ENCODE measurements around the gene LARP4.
A peak's percentile ranks its signal among the peaks of the same experiment; 100 is the strongest.

The LARP4 gene

GRCh38 chr12:50400638-50401499 lies at the start of gene LARP4 (continued):
- no peak for TF ChIP-seq PRDM2 (tag by site-specific recombination; IDR thresholded peaks at IDR 0.05; ENCODE audit: borderline replicate concordance)
- no peak for TF ChIP-seq ZNF473 (tag by site-specific recombination; IDR thresholded peaks at IDR 0.05)
- no peak for TF ChIP-seq ZNF16 (tag by site-specific recombination; IDR thresholded peaks at IDR 0.05; ENCODE audit: low read depth)
- TF ChIP-seq GLIS2 (tag by site-specific recombination; IDR thresholded peaks at IDR 0.05): peak; percentile 99
- TF ChIP-seq SP2 (tag by site-specific recombination; IDR thresholded peaks at IDR 0.05): peak; percentile 90
- peak; percentile 58; the same call in 1 of the 2 replicates for TF ChIP-seq OVOL3 (tag by site-specific recombination; IDR thresholded peaks at IDR 0.05)
- TF ChIP-seq ZNF580 (tag by site-specific recombination; IDR thresholded peaks at IDR 0.05): peak; percentile 43; the same call in 1 of the 2 replicates
- TF ChIP-seq ZNF121 (tag by site-specific recombination; IDR thresholded peaks at IDR 0.05): no peak
- TF ChIP-seq ZNF830 (tag by site-specific recombination; IDR thresholded peaks at IDR 0.05; ENCODE audit: low read depth): no peak
- no peak; the same call in 1 of the 2 replicates for TF ChIP-seq ZNF366 (tag by site-specific recombination; conservative IDR thresholded peaks at IDR 0.05)
- TF ChIP-seq GLIS1 (tag by site-specific recombination; IDR thresholded peaks at IDR 0.05): peak; percentile 73
- no peak for TF ChIP-seq ZNF202 (tag by site-specific recombination; IDR thresholded peaks at IDR 0.05; ENCODE audit: borderline replicate concordance)
- 0 out of 2 replicates have a peak, but pooled peaks have one; percentile 53 for TF ChIP-seq YY2 (tag by site-specific recombination; IDR thresholded peaks at IDR 0.05)
- no peak for TF ChIP-seq ZNF423 (tag by site-specific recombination; IDR thresholded peaks at IDR 0.05)
- TF ChIP-seq ZNF311 (tag by site-specific recombination; IDR thresholded peaks at IDR 0.05; ENCODE audit: borderline replicate concordance): no peak
- TF ChIP-seq ZNF214 (tag by site-specific recombination; IDR thresholded peaks at IDR 0.05; ENCODE audit: borderline replicate concordance): no peak
- TF ChIP-seq WT1 (tag by site-specific recombination; IDR thresholded peaks at IDR 0.05): peak; percentile 67; the same call in 1 of the 2 replicates
- no peak for TF ChIP-seq TSHZ1 (tag by site-specific recombination; IDR thresholded peaks at IDR 0.05; ENCODE audit: borderline replicate concordance)
- TF ChIP-seq HIC1 (tag by site-specific recombination; IDR thresholded peaks at IDR 0.05): no peak
- peak; percentile 73; the same call in 1 of the 2 replicates for TF ChIP-seq KLF7 (tag by site-specific recombination; IDR thresholded peaks at IDR 0.05; ENCODE audit: borderline replicate concordance)
- peak; percentile 94 for TF ChIP-seq KLF8 (tag by site-specific recombination; IDR thresholded peaks at IDR 0.05)
- peak; percentile 73; the same call in 1 of the 2 replicates for TF ChIP-seq ZNF239 (tag by site-specific recombination; IDR thresholded peaks at IDR 0.05)
- TF ChIP-seq ZNF302 (tag by site-specific recombination; IDR thresholded peaks at IDR 0.05; ENCODE audit: low read depth): no peak
- TF ChIP-seq ZSCAN23 (tag by site-specific recombination; IDR thresholded peaks at IDR 0.05): no peak; the same call in 1 of the 2 replicates
- TF ChIP-seq ZNF777 (tag by site-specific recombination; IDR thresholded peaks at IDR 0.05; ENCODE audit: borderline replicate concordance): no peak
- TF ChIP-seq PBX3 (CRISPR knock-in tag; IDR thresholded peaks at IDR 0.05): no peak

All from HEK293 (cell line).